Measurements from ENCODE around the gene PIP4K2A.

PIP4K2A gene

GRCh38 chr10:22617516-22617915, 96.9 kb downstream of the PIP4K2A start:
- DNase-seq, result no peak

GRCh38 chr10:22617051-22617450, 97.3 kb downstream of the PIP4K2A start:
- DNase-seq, result no peak

DNA sequence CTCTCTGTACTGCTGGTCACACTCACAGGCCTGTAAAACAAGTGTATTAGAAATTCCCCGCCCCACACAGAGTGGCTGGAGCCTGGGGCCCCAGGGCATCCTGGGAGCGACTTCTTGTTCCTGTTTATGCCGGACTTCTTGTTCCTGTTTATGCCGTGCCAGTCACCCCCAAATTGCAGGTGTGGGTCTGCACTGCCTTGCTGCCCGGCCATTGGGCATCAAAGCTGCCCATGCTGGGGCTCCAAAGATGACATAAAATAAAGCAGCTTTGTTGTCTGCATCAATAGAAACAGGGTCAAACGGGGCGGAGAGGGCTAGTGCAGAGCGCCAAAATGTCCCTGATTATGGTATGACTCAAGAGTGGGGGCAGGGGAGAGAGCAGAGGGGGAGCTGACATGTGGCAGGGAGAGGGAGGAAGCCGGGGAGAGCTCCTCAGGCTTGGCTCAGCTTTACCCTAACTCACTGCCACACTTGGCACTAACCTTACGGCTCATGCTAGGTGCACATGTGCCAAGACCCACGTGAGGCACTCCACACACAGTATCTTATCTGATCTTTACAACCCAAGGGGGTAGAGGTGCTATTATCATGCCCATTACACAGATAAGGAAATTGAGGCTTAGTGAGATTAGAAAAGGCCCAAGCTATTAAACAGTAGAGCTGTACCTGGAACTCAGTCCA, 98.4 kb downstream of the PIP4K2A start:
- peak in 1 of 2 donors; percentile 43 for DNase-seq

DNA sequence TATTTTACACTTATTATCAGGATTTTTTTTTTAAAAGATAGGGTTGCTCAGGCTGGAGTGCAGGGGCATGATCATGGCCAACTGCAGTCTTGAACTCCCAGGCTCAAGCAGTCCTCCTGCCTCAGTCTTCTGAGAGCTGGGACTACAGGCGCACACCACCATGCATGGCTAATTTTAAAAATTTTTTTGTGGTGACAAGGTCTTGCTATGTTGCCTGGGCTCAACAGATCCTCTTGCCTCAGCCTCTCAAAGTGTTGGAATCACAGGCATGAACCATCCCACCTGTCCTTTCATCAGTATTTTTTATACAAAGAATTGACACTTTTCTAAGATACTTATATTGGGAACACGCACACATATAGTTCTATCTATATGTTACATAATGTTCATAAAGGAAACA, 99.3 kb downstream of the PIP4K2A start:
- DNase-seq, result no peak

DNA sequence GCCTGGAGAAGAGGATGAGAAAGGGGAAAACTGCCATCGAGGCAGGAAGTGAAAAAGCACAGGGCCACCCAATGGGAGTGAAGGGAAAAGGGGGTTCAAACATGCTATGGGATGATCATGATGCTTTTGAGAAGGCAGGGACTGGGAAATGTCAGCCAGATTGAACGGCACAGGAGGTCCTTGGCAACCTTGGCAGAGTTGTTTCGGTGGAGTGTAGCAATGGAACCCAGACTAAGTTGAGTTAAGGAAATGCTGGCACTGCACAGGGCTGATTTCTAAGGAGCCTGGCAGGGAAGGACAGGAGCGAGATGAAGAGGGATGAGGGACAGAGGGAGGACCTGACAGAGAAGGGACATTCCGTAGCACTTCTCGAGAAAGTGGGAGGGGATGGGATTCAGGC, 101.4 kb downstream of the PIP4K2A start:
- no peak for DNase-seq

GRCh38 chr10:22612318-22612717, 102.1 kb downstream of the PIP4K2A start:
- no peak for DNase-seq

DNA sequence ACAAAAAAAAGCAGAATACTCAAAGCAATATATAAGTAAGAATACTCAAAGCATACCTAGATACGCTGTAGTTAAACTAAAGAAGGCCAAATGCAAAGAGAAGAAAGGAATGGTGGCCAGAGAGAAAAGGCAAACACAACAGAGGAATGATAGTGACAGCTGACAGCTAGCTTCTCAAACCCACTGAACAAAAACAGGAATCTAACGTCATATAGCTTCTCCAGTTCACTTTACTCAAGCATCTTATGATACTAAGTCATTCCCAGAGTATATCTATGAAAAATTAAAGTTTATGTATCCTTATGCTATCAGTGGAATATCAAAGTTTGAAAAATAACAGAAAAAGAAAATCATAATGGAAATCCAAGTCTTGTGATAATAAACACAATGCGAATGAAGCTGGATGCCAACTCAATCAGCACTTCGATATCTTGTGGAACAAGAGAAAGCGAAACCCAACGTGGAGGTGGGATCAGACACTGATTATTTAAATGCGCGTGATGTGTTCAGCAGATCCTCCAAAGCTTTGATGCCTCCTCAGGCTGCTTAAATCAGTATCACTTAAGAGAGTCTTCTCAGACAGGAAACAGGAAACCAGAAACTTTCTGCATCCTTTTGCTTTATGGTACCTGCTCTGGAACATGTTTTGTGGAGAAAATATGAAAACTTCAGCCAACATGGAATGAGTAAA, 102.8 kb downstream of the PIP4K2A start:
- DNase-seq, result peak; percentile 33 to 59

- DNase-seq, result no peak
These were observed 103.8 kb downstream of the PIP4K2A start for GRCh38 chr10:22610610-22611009.

- DNase-seq, result no peak
These were observed 104.5 kb downstream of the PIP4K2A start for GRCh38 chr10:22609719-22610465.

DNA sequence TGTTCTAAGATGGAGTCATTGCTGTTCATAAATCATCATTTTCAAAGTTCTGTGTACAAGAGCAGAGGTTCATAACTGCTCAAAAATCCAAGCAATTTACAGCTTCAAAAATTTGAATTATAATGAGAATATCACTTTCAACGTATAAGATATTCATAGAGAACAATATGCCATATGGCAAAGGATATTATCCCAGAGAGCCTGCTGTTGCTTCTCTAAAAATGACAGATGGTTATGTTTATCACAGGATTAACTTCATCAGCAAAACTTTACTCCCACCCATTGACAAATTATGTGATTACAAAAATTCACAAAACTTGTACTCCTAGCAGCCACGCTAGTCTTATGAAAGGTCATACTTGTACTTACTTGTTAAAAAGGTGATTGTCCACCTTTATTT, 105.1 kb downstream of the PIP4K2A start:
- no peak for DNase-seq

DNA sequence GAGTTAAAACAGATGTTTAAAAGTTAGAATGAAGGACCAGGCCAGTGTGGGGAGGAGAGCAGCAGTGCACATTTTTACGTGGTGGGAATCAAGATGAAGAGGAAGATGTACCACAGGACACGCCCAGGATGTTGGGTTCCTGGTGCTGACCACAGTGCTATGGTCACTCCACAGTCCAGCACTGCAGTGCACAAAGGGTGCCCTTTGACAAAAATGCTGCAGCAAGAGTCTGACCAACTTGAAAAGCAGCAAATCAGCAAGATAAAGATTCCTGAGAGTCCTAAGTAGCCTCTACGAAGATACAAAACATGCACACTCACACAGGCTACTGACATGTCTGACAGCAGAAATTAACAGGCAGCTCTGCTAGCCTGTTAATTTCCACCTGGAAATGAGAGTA, 107.1 kb downstream of the PIP4K2A start:
- no peak for DNase-seq

DNA sequence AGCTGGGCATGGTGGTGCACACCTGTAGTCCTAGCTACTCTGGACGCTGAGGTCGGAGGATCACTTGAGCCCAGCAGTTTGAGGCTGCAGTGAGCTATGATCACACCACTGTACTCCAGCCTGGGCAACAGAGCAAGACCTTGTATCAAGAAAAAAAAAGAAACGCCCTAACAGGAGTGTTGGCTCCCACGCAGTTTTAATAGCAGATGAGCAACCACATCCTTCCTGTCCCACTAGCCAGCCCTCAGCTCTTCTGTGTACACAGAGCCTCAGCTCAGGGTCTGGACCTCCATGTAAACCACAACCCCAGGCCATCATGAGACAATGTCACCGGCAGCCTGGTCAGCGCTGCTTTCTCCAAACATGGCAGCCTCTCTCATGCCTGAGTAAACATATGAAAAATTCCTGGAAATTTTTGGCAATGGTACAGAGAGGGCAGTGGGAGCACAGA, 108.2 kb downstream of the PIP4K2A start:
- DNase-seq, result peak in 1 of 2 donors; percentile 33

GRCh38 chr10:22605168-22605567, 109.2 kb downstream of the PIP4K2A start:
- DNase-seq, result no peak

DNA sequence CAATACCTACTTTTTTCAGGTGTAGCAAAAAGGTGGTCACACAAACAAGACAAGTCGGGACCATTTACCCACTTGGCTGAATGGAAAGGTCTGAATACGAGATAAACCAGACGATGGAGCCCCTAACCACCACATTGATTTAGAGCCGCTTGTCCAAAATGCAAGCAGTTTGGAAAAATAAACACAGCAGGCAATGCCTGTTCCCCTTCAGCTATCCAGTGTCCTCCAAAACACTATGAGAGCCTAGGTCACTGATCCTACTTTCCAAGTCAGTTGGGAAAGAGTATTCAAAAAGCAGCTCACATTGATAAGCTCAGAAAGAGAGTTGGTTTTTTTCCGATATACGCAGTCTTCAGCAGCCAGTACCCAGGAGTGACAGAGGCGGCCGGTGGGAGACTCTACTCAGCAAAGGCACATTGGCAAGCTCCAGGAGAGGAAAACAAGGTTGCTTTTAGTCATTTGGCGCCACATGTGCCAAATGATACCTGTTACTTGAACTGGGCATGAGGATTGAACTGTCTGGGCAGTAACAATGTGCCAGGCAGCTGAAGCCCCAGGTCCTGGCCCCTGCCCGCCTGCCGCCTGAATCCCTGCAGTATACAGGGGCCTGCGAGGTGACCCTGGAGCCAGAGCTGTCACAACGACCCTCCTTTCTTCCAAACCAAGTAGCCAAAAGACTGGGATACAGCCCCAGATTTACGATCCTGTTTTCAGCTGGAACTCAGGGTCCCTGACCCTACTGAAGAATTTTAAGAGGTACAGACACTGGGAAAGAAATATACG, 109.8 kb downstream of the PIP4K2A start:
- no peak for DNase-seq

- no peak for DNase-seq
These were observed 110.8 kb downstream of the PIP4K2A start for GRCh38 chr10:22603581-22603980.

GRCh38 chr10:22601618-22602017, 112.8 kb downstream of the PIP4K2A start:
- no peak for DNase-seq

DNA sequence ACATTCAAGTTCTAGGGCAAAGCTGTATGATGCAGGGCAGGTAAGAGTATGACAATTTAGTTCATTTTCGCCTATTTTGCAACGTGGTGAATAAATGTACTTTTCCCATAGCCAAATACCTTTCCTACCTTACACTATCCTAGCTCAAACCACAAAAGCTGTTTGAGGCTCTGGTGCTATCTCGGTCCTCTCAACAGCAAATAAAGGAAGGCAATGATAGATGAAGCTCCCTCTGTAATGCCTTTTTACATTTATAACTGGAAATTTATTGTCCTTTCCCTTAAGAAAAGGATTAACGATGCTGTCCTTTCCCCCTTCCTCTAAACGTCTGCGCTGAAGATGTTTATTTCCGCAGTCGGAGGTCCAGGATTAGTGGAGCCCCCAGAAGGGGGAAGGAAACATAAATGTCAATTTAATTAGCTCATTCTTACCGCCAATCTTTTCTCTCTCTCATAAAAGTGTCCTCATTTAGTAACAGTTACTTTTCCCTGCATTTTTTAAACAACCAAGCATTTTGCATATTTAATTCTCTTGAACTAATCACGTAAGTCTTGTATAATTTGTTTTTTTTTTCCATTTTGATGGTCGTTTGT, 114.6 kb downstream of the PIP4K2A start:
- DNase-seq, result no peak

GRCh38 chr10:22599048-22599561, 115.3 kb downstream of the PIP4K2A start:
- DNase-seq, result no peak

DNA sequence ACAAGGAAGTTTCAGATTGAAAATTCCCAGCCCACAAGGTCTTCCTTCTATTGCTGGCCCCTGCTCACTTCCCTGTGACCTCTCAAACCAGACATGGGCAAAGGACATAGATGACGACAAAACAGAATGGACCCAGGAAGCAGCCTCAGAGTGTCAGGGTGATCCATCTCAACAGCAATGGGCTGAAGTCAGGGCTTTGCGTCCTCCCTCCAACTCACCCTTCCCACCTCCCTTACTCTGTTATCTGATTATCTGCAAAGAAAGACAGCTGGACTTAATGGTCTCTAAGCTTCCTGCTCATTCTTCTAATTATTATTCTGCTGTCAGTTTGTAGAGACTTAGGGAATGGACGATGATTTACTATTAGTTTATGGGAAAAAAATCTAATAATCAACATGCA, 115.9 kb downstream of the PIP4K2A start:
- DNase-seq, result no peak

GRCh38 chr10:22597138-22597537, 117.2 kb downstream of the PIP4K2A start:
- no peak for DNase-seq

DNA sequence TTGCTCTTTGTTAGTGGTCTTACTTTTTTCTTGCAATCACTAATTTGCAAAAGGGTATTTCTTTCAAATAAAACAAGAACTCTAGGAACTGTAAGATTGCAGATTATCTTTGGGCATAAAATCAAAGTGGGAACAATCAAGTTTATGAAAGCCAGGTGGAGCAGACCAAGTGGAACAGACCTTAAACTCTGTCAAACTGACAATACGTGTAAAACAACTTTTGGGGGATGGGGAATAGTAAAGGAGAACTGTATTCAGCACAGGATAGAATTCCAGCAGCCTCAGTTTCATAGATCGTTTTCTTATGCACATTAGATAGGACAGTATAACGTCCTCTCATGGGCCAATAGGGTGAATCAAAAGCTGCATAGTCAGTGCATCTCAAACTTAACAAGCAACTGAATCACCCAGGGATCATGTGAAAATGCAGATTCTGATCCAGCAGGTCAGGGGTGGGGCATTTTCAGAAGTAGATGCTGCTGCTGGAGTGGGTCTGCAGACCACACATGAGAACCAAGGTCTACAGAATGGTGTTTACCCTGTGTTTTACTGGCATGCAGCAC, 120.7 kb downstream of the PIP4K2A start:
- DNase-seq, result no peak

- DNase-seq, result no peak
These were observed 121.4 kb downstream of the PIP4K2A start for GRCh38 chr10:22593026-22593425.

Data from stimulated activated CD4-positive, alpha-beta T cell treated with anti-CD3 and anti-CD28 coated beads, Interleukin-2, amount 100 ng/mL, for 24 hours (primary cell).